Activated CD8-positive, alpha-beta T cell treated with anti-CD3 and anti-CD28 coated beads for 36 hours (primary cell): ENCODE measurements around the gene GNPAT. TPM values are rescaled to one million over a fixed set of nuclear protein-coding genes. Genes with fewer than 3 reads are reported as not detected.
A peak's percentile ranks its signal among the peaks of the same experiment; 100 is the strongest.
"Not testable (repeated sequence)": the region's sequence is repeated elsewhere in the genome, so short reads cannot be mapped to it uniquely, and the experiment has no call there.

Source experiments
- ATAC-seq: fragments of 200-7000 bp; cut with Tn5 transposase; one replicate; pipeline ENCODE4 v1.10.0; 2021; ENCODE audit warnings: mild to moderate bottlenecking, moderate library complexity
- CTCF ChIA-PET: fragments of 350-600 bp; sonication (Branson Sonifier 250); formaldehyde crosslinking; loops from one replicate; lab custom pipeline; 2021; ENCODE audit warnings: antibody characterized with exemption; lab: Charles Lee
- POLR2A ChIA-PET: fragments of 350-600 bp; sonication (Branson Sonifier 250); formaldehyde crosslinking; loops from one replicate; lab custom pipeline; 2021; ENCODE audit warnings: antibody characterized with exemption; lab: Charles Lee
- DNase-seq: peaks from one replicate; pipeline ENCODE4 v3.0.0-alpha.2; 2020
- H3K27ac Mint-ChIP-seq: one replicate; pipeline ENCODE4 v1.8.0; 2021; ENCODE audit warnings: mild to moderate bottlenecking, mixed read lengths
- H3K27me3 Mint-ChIP-seq: one replicate; pipeline ENCODE4 v1.8.0; 2021; ENCODE audit warnings: mixed read lengths
- H3K36me3 Mint-ChIP-seq: one replicate; pipeline ENCODE4 v1.8.0; 2021; ENCODE audit warnings: low read depth, mixed read lengths
- H3K4me1 Mint-ChIP-seq: one replicate; pipeline ENCODE4 v1.8.0; 2021; ENCODE audit warnings: low read depth, mixed read lengths
- H3K4me3 Mint-ChIP-seq: one replicate; pipeline ENCODE4 v1.8.0; 2021; ENCODE audit warnings: mild to moderate bottlenecking, moderate library complexity, mixed read lengths
- H3K9me3 Mint-ChIP-seq: one replicate; pipeline ENCODE4 v1.8.0; 2021; ENCODE audit warnings: mixed read lengths
- intact Hi-C: fragments of 100-400 bp; cut with micrococcal nuclease; formaldehyde crosslinking; loops from one replicate; pipeline ENCODE4 v1.10.0; 2022
- total RNA-seq, 2 experiments: library from RNA; stranded (reverse); gene quantifications; one replicate each; pipeline ENCODE4 v1.2.3, GENCODE V29; 2021
- TF ChIP-seq, protein P1 (sequence below): fragments of 200-600 bp; IDR thresholded peaks from one replicate; pipeline ENCODE4 v1.8.0; 2022; ENCODE audit warnings: antibody characterized with exemption, mild to moderate bottlenecking

GNPAT gene
- total RNA-seq, 2 experiments from 2014 or later = 56.2 to 59.6 TPM

GRCh38 chr1:231208980-231209379 lies 32.0 kb upstream of the GNPAT start:
- ATAC-seq (no peak), DNase-seq (no peak)
- Mint-ChIP-seq H3K27me3 (no peaks in the 10 kb centered on the region), H3K9me3 (no peaks in the 10 kb centered on the region), H3K27ac (no peak overlapping the region), H3K36me3 (no peaks in the 10 kb centered on the region), H3K4me3 (no peak overlapping the region), H3K4me1 (peaks cover 11% of the 10 kb centered on the region)
- POLR2A ChIA-PET = interaction anchor here (1.1 kb wide), 1 partner anchor 32 kb away, joined by 3 read pairs; the partner anchor contains the start of gene GNPAT
- TF ChIP-seq, protein P1, sequence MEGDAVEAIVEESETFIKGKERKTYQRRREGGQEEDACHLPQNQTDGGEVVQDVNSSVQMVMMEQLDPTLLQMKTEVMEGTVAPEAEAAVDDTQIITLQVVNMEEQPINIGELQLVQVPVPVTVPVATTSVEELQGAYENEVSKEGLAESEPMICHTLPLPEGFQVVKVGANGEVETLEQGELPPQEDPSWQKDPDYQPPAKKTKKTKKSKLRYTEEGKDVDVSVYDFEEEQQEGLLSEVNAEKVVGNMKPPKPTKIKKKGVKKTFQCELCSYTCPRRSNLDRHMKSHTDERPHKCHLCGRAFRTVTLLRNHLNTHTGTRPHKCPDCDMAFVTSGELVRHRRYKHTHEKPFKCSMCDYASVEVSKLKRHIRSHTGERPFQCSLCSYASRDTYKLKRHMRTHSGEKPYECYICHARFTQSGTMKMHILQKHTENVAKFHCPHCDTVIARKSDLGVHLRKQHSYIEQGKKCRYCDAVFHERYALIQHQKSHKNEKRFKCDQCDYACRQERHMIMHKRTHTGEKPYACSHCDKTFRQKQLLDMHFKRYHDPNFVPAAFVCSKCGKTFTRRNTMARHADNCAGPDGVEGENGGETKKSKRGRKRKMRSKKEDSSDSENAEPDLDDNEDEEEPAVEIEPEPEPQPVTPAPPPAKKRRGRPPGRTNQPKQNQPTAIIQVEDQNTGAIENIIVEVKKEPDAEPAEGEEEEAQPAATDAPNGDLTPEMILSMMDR = no peak
- intact Hi-C loops = no loop called here
- CTCF ChIA-PET = no interaction called here

DNA sequence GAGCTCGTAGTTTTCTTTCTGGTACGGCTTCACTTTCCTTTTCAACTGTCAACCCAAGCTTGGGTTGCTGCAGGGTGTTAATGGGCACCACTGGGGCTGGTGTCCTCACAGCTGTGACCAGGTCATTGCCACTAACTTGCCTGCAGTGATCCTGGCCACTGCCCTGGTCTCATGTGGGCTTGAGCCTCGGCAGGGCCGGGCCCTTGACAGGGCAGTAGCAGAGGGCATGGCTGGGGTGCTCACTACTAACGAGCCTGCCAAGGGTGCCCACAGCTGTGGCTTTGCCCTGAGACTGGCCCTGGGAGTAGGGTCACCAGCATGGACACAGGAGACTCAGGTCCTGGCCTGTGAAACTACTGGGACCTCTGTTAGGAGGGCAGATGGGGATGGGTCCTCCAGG lies 31.5 kb upstream of the GNPAT start:
- intact Hi-C loops = no loop called here
- H3K27me3 Mint-ChIP-seq = no peaks in the 10 kb centered on the region
- POLR2A ChIA-PET = interaction anchor here (1.1 kb wide), 1 partner anchor 32 kb away, joined by 3 read pairs; the partner anchor contains the start of gene GNPAT

DNA sequence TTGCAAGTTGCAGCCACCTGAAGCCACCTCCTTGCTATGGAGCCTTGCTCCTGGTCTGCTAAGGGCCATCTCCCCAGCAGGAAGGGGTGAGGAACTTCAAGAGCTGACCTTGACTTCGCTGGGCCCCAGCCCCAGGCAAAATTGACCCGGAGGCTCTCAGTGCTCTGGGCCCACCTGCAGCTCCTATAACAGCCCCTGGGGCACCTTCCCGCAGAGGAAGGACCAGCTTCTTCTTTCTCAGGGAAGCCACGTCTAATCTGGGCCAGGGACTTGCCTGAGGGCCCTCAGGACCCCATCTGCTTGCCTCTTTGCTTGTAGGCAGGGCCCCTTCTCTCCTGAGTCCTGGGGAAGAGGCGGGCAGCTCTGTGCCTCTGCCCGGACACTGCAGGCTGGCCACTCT lies 30.9 kb upstream of the GNPAT start:
- POLR2A ChIA-PET = no interaction called here
- TF ChIP-seq, protein P1 = no peak
- intact Hi-C loops = loop anchor here (5.0 to 10.0 kb wide), 2 partner anchors 175 to 413 kb away; no protein-coding TSS in a partner anchor
- Mint-ChIP-seq H3K4me1 (peaks cover 17% of the 10 kb centered on the region), H3K4me3 (no peak overlapping the region), H3K9me3 (no peaks in the 10 kb centered on the region), H3K36me3 (no peaks in the 10 kb centered on the region), H3K27me3 (no peaks in the 10 kb centered on the region), H3K27ac (no peak overlapping the region)
- ATAC-seq (no peak), DNase-seq (no peak)
- CTCF ChIA-PET = interaction anchor here (0.8 to 2.0 kb wide), 10 partner anchors 45 to 343 kb away, joined by 3 to 10 read pairs (median 3); no protein-coding TSS in a partner anchor

More for the DNA sequence above, 31.5 kb upstream of the GNPAT start:
- DNase-seq (no peak), ATAC-seq (no peak)
- Mint-ChIP-seq H3K36me3 (no peaks in the 10 kb centered on the region), H3K27ac (no peak overlapping the region), H3K4me1 (peaks cover 13% of the 10 kb centered on the region), H3K4me3 (no peak overlapping the region), H3K9me3 (no peaks in the 10 kb centered on the region)
- TF ChIP-seq, protein P1 = no peak
- CTCF ChIA-PET = interaction anchor here (1.1 to 2.0 kb wide), 2 partner anchors 113 to 291 kb away, joined by 3 to 10 read pairs; no protein-coding TSS in a partner anchor

- Mint-ChIP-seq H3K9me3 (no peaks in the 10 kb centered on the region), H3K27ac (peak overlapping the region; percentile 75), H3K27me3 (no peaks in the 10 kb centered on the region), H3K4me1 (peaks cover 28% of the 10 kb centered on the region), H3K36me3 (no peaks in the 10 kb centered on the region), H3K4me3 (peak overlapping the region; percentile 67)
- DNase-seq = peak; percentile 97
- peak; percentile 97 for ATAC-seq
- intact Hi-C loops = loop anchor here (1.0 to 10.0 kb wide), 3 partner anchors 176 to 414 kb away; no protein-coding TSS in a partner anchor
- TF ChIP-seq, protein P1 = peak; percentile 90
- ChIA-PET CTCF (interaction anchor here (0.6 to 2.0 kb wide), 14 partner anchors 30 to 413 kb away, joined by 3 to 10 read pairs (median 4); no protein-coding TSS in a partner anchor), POLR2A (interaction anchor here (0.7 to 1.6 kb wide), 2 partner anchors 233 to 313 kb away, joined by 3 to 5 read pairs; partner anchors contain the start of genes ARV1 and TTC13)
These were observed 29.8 kb upstream of the GNPAT start for GRCh38 chr1:231211005-231211857.

GRCh38 chr1:231212301-231212700 lies 28.7 kb upstream of the GNPAT start:
- ChIA-PET CTCF (interaction anchor here (1.4 to 1.6 kb wide), 2 partner anchors 29 to 120 kb away, joined by 5 read pairs; no protein-coding TSS in a partner anchor), POLR2A (interaction anchor here (1.6 kb wide), 1 partner anchor 234 kb away, joined by 5 read pairs; the partner anchor contains the start of genes ARV1 and TTC13)
- H3K27me3 Mint-ChIP-seq, H3K27ac Mint-ChIP-seq, H3K4me3 Mint-ChIP-seq, H3K9me3 Mint-ChIP-seq, H3K36me3 Mint-ChIP-seq, DNase-seq, ATAC-seq: not testable (repeated sequence)
- intact Hi-C loops = loop anchor here (5.0 to 10.0 kb wide), 2 partner anchors 178 to 415 kb away; no protein-coding TSS in a partner anchor
- H3K4me1 Mint-ChIP-seq = peaks cover 29% of the 10 kb centered on the region
